Measurements from ENCODE around the gene IMPDH1. TPM values are rescaled to one million over a fixed set of nuclear protein-coding genes. Genes with fewer than 3 reads are reported as not detected.

Gene IMPDH1
- total RNA-seq, 8 experiments from 2014 or later: 18.1 to 33.7 (median 31.6) TPM

DNA sequence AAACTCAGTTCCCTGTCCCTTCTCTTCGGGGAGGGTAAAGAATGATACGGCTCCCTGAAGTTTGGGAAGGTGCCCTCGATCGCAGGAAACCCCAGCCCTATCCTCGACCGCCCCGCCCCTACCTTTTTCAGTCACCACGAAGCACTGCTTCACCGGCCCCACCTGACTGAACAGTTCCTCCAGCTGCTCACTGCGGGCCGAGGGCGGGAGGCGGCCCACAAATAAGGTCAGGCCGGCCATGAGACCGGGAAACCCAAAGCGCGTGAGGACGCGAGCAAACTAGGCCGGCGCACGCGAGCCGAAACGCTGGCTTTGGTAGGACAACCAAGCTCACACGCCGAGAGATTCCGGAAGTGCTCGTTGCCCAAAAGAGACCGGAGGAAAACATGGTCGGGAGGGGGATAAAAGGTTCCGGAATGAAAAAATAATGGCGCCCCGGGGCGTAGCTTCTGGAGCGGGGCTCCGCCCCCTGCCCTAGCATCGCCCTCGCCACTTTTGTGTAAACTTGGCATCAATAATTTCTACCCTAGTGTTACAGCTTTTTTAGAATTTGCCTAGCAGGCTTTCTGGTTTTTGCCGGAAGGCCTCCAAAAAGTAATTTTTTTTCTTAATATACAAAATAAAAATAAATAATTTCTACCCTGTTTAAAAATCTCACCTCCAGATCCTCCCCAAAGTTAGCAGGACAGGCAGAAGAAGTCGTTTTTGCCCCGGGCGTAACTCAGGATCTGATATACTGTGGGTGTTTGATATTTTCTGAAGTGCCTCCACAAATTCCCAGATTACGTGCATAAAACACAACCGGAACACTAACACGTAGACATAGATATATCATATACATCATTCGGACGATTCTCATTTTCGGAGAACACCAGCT lies 66.0 kb downstream of the IMPDH1 start, which contains the start of gene RBM28:
TSS of gene RBM28 (minus strand) at position 355 of the 877 bp plus-strand sequence. CDS start at position 240, 115 bp downstream.
- WGBS, 10 experiments: 0 to 75% (median 20%) methylated on average over 1 to 30 of the region's 49 CpGs
- peaks cover 25 to 27% of the 10 kb centered on the region in 2 donors for H3K4me1 ChIP-seq (replicated peaks in 1 of 2)
- ATAC-seq (replicated peaks in 6 of 8): peak; percentile 71 to 95 (median 80)
- in situ Hi-C loops (cut with MboI; ENCODE audit: low pct_unique_long_range_greater_than_20kb in 2 of 9, low sequenced_read_pairs in 9 of 9, unreplicated experiment in 9 of 9): no loop called here
- peak within 1 kb of the TSS; percentile 77 to 91 for H3K27ac ChIP-seq
- H3K4me3 ChIP-seq: peak within 1 kb of the TSS; percentile 58 to 96 (median 85)

Other genes with a start within 250 kb of the IMPDH1 start
- gene LEP, start 168.7 kb downstream of the IMPDH1 start, total RNA-seq: under 1 TPM in 6 of 8 experiments, not detected in 2; under 0.01 to 0.62 (median 0.18) TPM
- gene RBM28, start 66.1 kb downstream of the IMPDH1 start, total RNA-seq: 10 to 100 TPM; 20.1 to 64.8 (median 30.0) TPM
- 1 to 10 TPM in 5 of 8 experiments, under 1 TPM in 1, not detected in 2; 0.61 to 8.0 (median 6.9) TPM for gene PRRT4, start 48.3 kb downstream of the IMPDH1 start, total RNA-seq
- gene HILPDA, start 45.9 kb upstream of the IMPDH1 start, total RNA-seq: 10 to 100 TPM in 7 of 8 experiments, 1 to 10 TPM in 1; 7.7 to 62.1 (median 19.7) TPM
- gene METTL2B, start 66.8 kb upstream of the IMPDH1 start, total RNA-seq: 10 to 100 TPM; 26.9 to 41.6 (median 30.5) TPM